Karpas-422 (cell line): ENCODE measurements around the gene C2orf68. TPM values are rescaled to one million over a fixed set of nuclear protein-coding genes. Genes with fewer than 3 reads are reported as not detected.

Source experiments
- DNase-seq: peaks from one replicate; pipeline ENCODE4 v3.0.0-alpha.2; 2015
- H2AFZ ChIP-seq: fragments of 200-600 bp; sonication (generic); 2 replicates; pipeline ENCODE4 v1.6.1; 2014; ENCODE audit warnings: antibody characterized with exemption, low read length, mixed read lengths
- H3K27ac ChIP-seq: fragments of 200-600 bp; sonication (generic); 2 replicates; pipeline ENCODE4 v1.5.1; 2014; ENCODE audit warnings: mild to moderate bottlenecking, low read length, moderate library complexity
- H3K27me3 ChIP-seq: fragments of 200-600 bp; sonication (generic); 2 replicates; pipeline ENCODE4 v1.6.1; 2014; ENCODE audit warnings: low read length, mixed read lengths
- H3K36me3 ChIP-seq: fragments of 200-600 bp; sonication (generic); 2 replicates; pipeline ENCODE4 v1.6.1; 2014; ENCODE audit warnings: low read length, mixed read lengths; ENCODE audit not compliant: insufficient read depth
- H3K4me1 ChIP-seq: fragments of 200-600 bp; sonication (generic); 2 replicates; pipeline ENCODE4 v1.6.1; 2014; ENCODE audit warnings: mild to moderate bottlenecking, low read length, mixed read lengths
- H3K4me2 ChIP-seq: fragments of 200-600 bp; sonication (generic); 2 replicates; pipeline ENCODE4 v1.6.1; 2014; ENCODE audit warnings: low read length, low read depth, mild to moderate bottlenecking; ENCODE audit not compliant: poor library complexity, severe bottlenecking
- H3K4me3 ChIP-seq: fragments of 200-600 bp; sonication (generic); 2 replicates; pipeline ENCODE4 v1.5.1; 2014; ENCODE audit warnings: mild to moderate bottlenecking, antibody characterized with exemption, low read length, mixed read lengths
- H3K79me2 ChIP-seq: fragments of 200-600 bp; sonication (generic); 2 replicates; pipeline ENCODE4 v1.6.1; 2014; ENCODE audit warnings: mild to moderate bottlenecking, low read length, mixed read lengths
- H3K9ac ChIP-seq: fragments of 200-600 bp; sonication (generic); 2 replicates; pipeline ENCODE4 v1.6.0; 2014; ENCODE audit warnings: low read length
- H3K9me2 ChIP-seq: fragments of 200-600 bp; sonication (generic), shearing (Covaris generic); replicated peaks from 2 replicates; pipeline ENCODE4 v1.6.0; 2014; ENCODE audit warnings: mild to moderate bottlenecking, low read length, moderate library complexity; ENCODE audit not compliant: insufficient read depth
- H3K9me3 ChIP-seq: fragments of 300-700, 200-600 bp; sonication (generic); 2 replicates; pipeline ENCODE4 v1.6.1; 2014; ENCODE audit warnings: low read length, mixed read lengths
- H4K20me1 ChIP-seq: fragments of 200-600 bp; sonication (generic); 2 replicates; pipeline ENCODE4 v1.6.1; 2014; ENCODE audit warnings: mild to moderate bottlenecking, antibody characterized with exemption, low read length, low read depth; ENCODE audit not compliant: insufficient read depth
- total RNA-seq: library from RNA; depleted of rRNA; stranded (reverse); fragments of >200 nt; shearing (Covaris generic); gene quantifications from 2 replicates; pipeline ENCODE4 v1.2.3, GENCODE V29; 2014; ENCODE audit warnings: low replicate concordance

C2orf68 gene
- total RNA-seq, 1 experiment from 2014 or later = 111 TPM

GRCh38 chr2:85599468-85600234 lies 12.2 kb downstream of the C2orf68 start:
- H3K27me3 ChIP-seq = no peaks in the 10 kb centered on the region
- DNase-seq = no peak
- H3K4me3 ChIP-seq = no peak overlapping the region
- peaks cover 12% of the 10 kb centered on the region; the same call in 1 of the 2 replicates for H3K36me3 ChIP-seq
- H3K9ac ChIP-seq = no peak overlapping the region
- peaks cover 14% of the 10 kb centered on the region; the same call in 1 of the 2 replicates for H4K20me1 ChIP-seq
- no peak overlapping the region for H2AFZ ChIP-seq
- peaks cover 27% of the 10 kb centered on the region for H3K79me2 ChIP-seq
- H3K4me2 ChIP-seq = no peak overlapping the region
- no peak overlapping the region for H3K27ac ChIP-seq
- no peaks in the 10 kb centered on the region for H3K9me2 ChIP-seq
- peaks cover 49% of the 10 kb centered on the region for H3K4me1 ChIP-seq
- H3K9me3 ChIP-seq = no peaks in the 10 kb centered on the region

GRCh38 chr2:85598594-85599340 lies 13.1 kb downstream of the C2orf68 start:
- H3K9me2 ChIP-seq = no peaks in the 10 kb centered on the region
- H3K36me3 ChIP-seq = peaks cover 12% of the 10 kb centered on the region; the same call in 1 of the 2 replicates
- H3K9ac ChIP-seq = no peak overlapping the region
- no peak overlapping the region for H2AFZ ChIP-seq
- H3K27me3 ChIP-seq = no peaks in the 10 kb centered on the region
- H3K4me1 ChIP-seq = peaks cover 50% of the 10 kb centered on the region
- H3K27ac ChIP-seq = no peak overlapping the region
- H3K4me2 ChIP-seq = no peak overlapping the region
- H3K9me3 ChIP-seq = no peaks in the 10 kb centered on the region
- peaks cover 14% of the 10 kb centered on the region; the same call in 1 of the 2 replicates for H4K20me1 ChIP-seq
- no peak for DNase-seq
- peaks cover 34% of the 10 kb centered on the region for H3K79me2 ChIP-seq
- H3K4me3 ChIP-seq = no peak overlapping the region

- Histone ChIP-seq H3K4me2 (peak overlapping the region; percentile 91), H3K9me2 (no peaks in the 10 kb centered on the region), H3K4me1 (peaks cover 44% of the 10 kb centered on the region), H3K4me3 (peak overlapping the region; percentile 86; the same call in 1 of the 2 replicates), H2AFZ (no peak overlapping the region), H3K36me3 (peaks cover 12% of the 10 kb centered on the region; the same call in 1 of the 2 replicates), H3K9me3 (no peaks in the 10 kb centered on the region), H3K9ac (peak overlapping the region; percentile 90), H3K79me2 (peaks cover 34% of the 10 kb centered on the region), H3K27me3 (no peaks in the 10 kb centered on the region), H3K27ac (no peak overlapping the region), H4K20me1 (peaks cover 14% of the 10 kb centered on the region; the same call in 1 of the 2 replicates)
- no peak for DNase-seq
Measured at GRCh38 chr2:85597241-85597640, 14.6 kb downstream of the C2orf68 start.

- Histone ChIP-seq H3K9me2 (no peaks in the 10 kb centered on the region), H2AFZ (no peak overlapping the region), H4K20me1 (peaks cover 14% of the 10 kb centered on the region; the same call in 1 of the 2 replicates), H3K9me3 (no peaks in the 10 kb centered on the region), H3K9ac (peak overlapping the region; percentile 90), H3K4me2 (peak overlapping the region; percentile 91), H3K79me2 (peaks cover 34% of the 10 kb centered on the region), H3K4me1 (peaks cover 38% of the 10 kb centered on the region), H3K4me3 (peak overlapping the region; percentile 86), H3K27ac (no peak overlapping the region), H3K36me3 (peaks cover 12% of the 10 kb centered on the region; the same call in 1 of the 2 replicates), H3K27me3 (no peaks in the 10 kb centered on the region)
- no peak for DNase-seq
Measured at GRCh38 chr2:85596486-85597143, 15.3 kb downstream of the C2orf68 start.

- H4K20me1 ChIP-seq = peaks cover 14% of the 10 kb centered on the region; the same call in 1 of the 2 replicates
- no peaks in the 10 kb centered on the region for H3K9me3 ChIP-seq
- peak; percentile 68 for DNase-seq
- peak overlapping the region; percentile 91 for H3K4me2 ChIP-seq
- H3K9ac ChIP-seq = peak overlapping the region; percentile 90
- no peaks in the 10 kb centered on the region for H3K27me3 ChIP-seq
- peak overlapping the region; percentile 26; the same call in 1 of the 2 replicates for H3K27ac ChIP-seq
- H2AFZ ChIP-seq = 0 out of 2 replicates have a peak overlapping the region, but pooled peaks have one; percentile 11
- peaks cover 34% of the 10 kb centered on the region for H3K4me1 ChIP-seq
- H3K79me2 ChIP-seq = peaks cover 34% of the 10 kb centered on the region
- H3K4me3 ChIP-seq = peak overlapping the region; percentile 86
- no peaks in the 10 kb centered on the region for H3K9me2 ChIP-seq
- peaks cover 12% of the 10 kb centered on the region; the same call in 1 of the 2 replicates for H3K36me3 ChIP-seq
Measured at GRCh38 chr2:85596026-85596333, 15.9 kb downstream of the C2orf68 start.

DNA sequence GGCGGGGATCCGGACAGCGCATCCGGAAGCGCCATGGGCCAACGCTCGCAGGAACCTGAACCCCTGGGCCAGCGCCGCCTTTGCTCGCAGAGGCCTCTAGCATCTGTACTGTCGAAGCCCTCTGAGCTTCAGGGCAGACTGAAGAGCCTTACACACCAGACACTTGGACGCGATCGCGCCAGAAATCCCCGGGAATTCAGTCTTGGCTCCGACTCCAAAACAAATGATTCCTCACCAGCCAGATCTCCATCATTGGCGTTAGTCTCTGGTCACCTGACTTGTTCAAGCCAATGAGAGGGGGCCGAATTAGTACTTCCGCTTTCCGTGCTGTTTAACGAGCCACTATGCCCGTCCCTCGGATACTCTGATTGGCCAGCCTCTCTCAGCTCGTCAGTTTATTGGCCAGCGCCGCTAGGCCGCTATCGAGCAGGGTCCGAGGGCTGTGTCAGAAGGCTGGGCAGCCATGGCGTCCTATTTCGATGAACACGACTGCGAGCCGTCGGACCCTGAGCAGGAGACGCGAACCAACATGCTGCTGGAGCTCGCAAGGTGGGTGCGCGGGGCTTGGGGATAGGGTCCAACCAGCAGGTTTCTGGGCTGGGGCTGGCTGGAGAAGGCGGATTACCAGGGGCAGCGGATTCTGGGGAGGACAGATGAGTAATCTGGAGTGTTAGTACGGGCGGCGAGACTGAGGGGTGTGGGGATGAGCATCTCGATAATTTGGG lies 16.4 kb downstream of the C2orf68 start, which contains the start of gene RNF181:
Gene RNF181 (plus strand): TSS at position 445 of the 725 bp plus-strand sequence. CDS start 19 bp downstream, at position 464.
- peak; percentile 99 for DNase-seq
- Histone ChIP-seq H3K4me1 (peaks cover 34% of the 10 kb centered on the region), H3K27ac (peak within 1 kb of the TSS; percentile 49), H3K79me2 (peaks cover 34% of the 10 kb centered on the region), H3K9ac (peak within 1 kb of the TSS; percentile 90), H3K4me2 (peak within 1 kb of the TSS; percentile 91), H3K9me3 (no peaks in the 10 kb centered on the region), H2AFZ (peak within 1 kb of the TSS; percentile 29; the same call in 1 of the 2 replicates), H3K4me3 (peak within 1 kb of the TSS; percentile 86), H3K36me3 (peaks cover 12% of the 10 kb centered on the region; the same call in 1 of the 2 replicates), H4K20me1 (peaks cover 14% of the 10 kb centered on the region; the same call in 1 of the 2 replicates), H3K9me2 (no peaks in the 10 kb centered on the region), H3K27me3 (no peaks in the 10 kb centered on the region)

GRCh38 chr2:85594715-85595300 lies 17.1 kb downstream of the C2orf68 start:
- H3K36me3 ChIP-seq = peaks cover 12% of the 10 kb centered on the region; the same call in 1 of the 2 replicates
- H3K27me3 ChIP-seq = no peaks in the 10 kb centered on the region
- H3K9ac ChIP-seq = peak overlapping the region; percentile 90
- peak overlapping the region; percentile 91 for H3K4me2 ChIP-seq
- no peaks in the 10 kb centered on the region for H3K9me2 ChIP-seq
- DNase-seq = peak; percentile 54
- no peaks in the 10 kb centered on the region for H3K9me3 ChIP-seq
- peak overlapping the region; percentile 49 for H3K27ac ChIP-seq
- H3K4me1 ChIP-seq = peaks cover 34% of the 10 kb centered on the region
- H2AFZ ChIP-seq = peak overlapping the region; percentile 29; the same call in 1 of the 2 replicates
- peaks cover 14% of the 10 kb centered on the region; the same call in 1 of the 2 replicates for H4K20me1 ChIP-seq
- peaks cover 34% of the 10 kb centered on the region for H3K79me2 ChIP-seq
- peak overlapping the region; percentile 86 for H3K4me3 ChIP-seq
